HEK293 (cell line): Measurements from ENCODE around the gene CDR2L.

Source experiments
- CTCF ChIA-PET: fragments of 350-600 bp; formaldehyde crosslinking; extraction: SDS; loops from one replicate; lab custom pipeline; 2021; ENCODE audit warnings: antibody characterized with exemption; lab: Yijun Ruan, JAX
- POLR2A ChIA-PET: fragments of 300-600 bp; formaldehyde crosslinking; extraction: SDS; loops from one replicate; lab custom pipeline; 2020; ENCODE audit warnings: antibody characterized with exemption, inconsistent platforms; lab: Yijun Ruan, JAX
- H3K27ac ChIP-seq: fragments of 200-500 bp; sonication (Bioruptor generic); 2 replicates; pipeline ENCODE4 v1.5.1; 2014; ENCODE audit warnings: low read depth, low read length, control low read depth, inconsistent platforms; ENCODE audit errors: extremely low read depth
- H3K36me3 ChIP-seq, 2 experiments: fragments of 200-500 bp in 1 of 2; sonication (Bioruptor generic) in 1 of 2; 1 replicate in 1 of 2; 2 replicates in 1 of 2; pipeline ENCODE4 v1.5.1; 2014 to 2017; ENCODE audit warnings: inconsistent platforms in 2 of 2, low read length in 2 of 2; ENCODE audit not compliant: control insufficient read depth in 2 of 2, insufficient read depth in 1 of 2
- H3K4me1 ChIP-seq: fragments of 200-500 bp; sonication (Bioruptor generic); 2 replicates; pipeline ENCODE4 v1.5.1; 2014; ENCODE audit warnings: mild to moderate bottlenecking, low read length, inconsistent platforms; ENCODE audit not compliant: control insufficient read depth, insufficient read depth
- H3K4me3 ChIP-seq: 2 replicates; pipeline ENCODE4 v1.5.1; 2011; ENCODE audit warnings: low read depth, mild to moderate bottlenecking, control low read depth, low read length, moderate library complexity
- H3K9me3 ChIP-seq: fragments of 200-500 bp; sonication (Bioruptor generic); 2 replicates; pipeline ENCODE4 v1.5.1; 2014; ENCODE audit warnings: low read depth, low read length, inconsistent platforms; ENCODE audit not compliant: control insufficient read depth, insufficient read depth
- EGR2 ChIP-seq: fragments of 450-650 bp; formaldehyde crosslinking; IDR thresholded peaks from 2 replicates; pipeline ENCODE4 v1.5.1; 2016; ENCODE audit warnings: low read depth, missing biosample characterization, missing genetic modification characterization
- GFI1B ChIP-seq: fragments of 450-650 bp; formaldehyde crosslinking; IDR thresholded peaks from 2 replicates; pipeline ENCODE4 v1.5.1; 2016; ENCODE audit warnings: missing biosample characterization, missing genetic modification characterization
- OSR2 ChIP-seq: fragments of 450-650 bp; formaldehyde crosslinking; IDR thresholded peaks from 2 replicates; pipeline ENCODE4 v1.5.1; 2016; ENCODE audit warnings: missing biosample characterization, missing genetic modification characterization
- REPIN1 ChIP-seq: fragments of 450-650 bp; formaldehyde crosslinking; IDR thresholded peaks from 2 replicates; pipeline ENCODE4 v1.5.1; 2017; ENCODE audit warnings: missing biosample characterization, missing genetic modification characterization, low read depth
- ZFHX2 ChIP-seq: fragments of 450-650 bp; formaldehyde crosslinking; conservative IDR thresholded peaks from 2 replicates; pipeline ENCODE4 v1.5.1; 2016; ENCODE audit warnings: missing biosample characterization, missing genetic modification characterization
- ZFP37 ChIP-seq: fragments of 450-650 bp; formaldehyde crosslinking; IDR thresholded peaks from 2 replicates; pipeline ENCODE4 v1.5.1; 2016; ENCODE audit warnings: missing biosample characterization, missing genetic modification characterization
- ZNF184 ChIP-seq: fragments of 450-650 bp; IDR thresholded peaks from 2 replicates; pipeline ENCODE4 v1.5.1; 2018; ENCODE audit warnings: missing biosample characterization, mild to moderate bottlenecking, missing genetic modification characterization
- ZNF274 ChIP-seq, 2 experiments: fragments of 200-500 bp in 1 of 2; fragments of 450-650 bp in 1 of 2; sonication (Bioruptor generic) in 1 of 2; formaldehyde crosslinking in 1 of 2; IDR thresholded peaks; 2 replicates each; pipeline versions ENCODE4 v1.5.1 to v1.6.1; 2014 to 2016; ENCODE audit warnings: borderline replicate concordance in 1 of 2, inconsistent platforms in 1 of 2, low read length in 1 of 2, missing biosample characterization in 1 of 2, missing genetic modification characterization in 1 of 2
- ZNF571 ChIP-seq: fragments of 450-650 bp; formaldehyde crosslinking; IDR thresholded peaks from 2 replicates; pipeline ENCODE4 v1.5.0; 2017; ENCODE audit warnings: missing biosample characterization, missing genetic modification characterization
- ZNF654 ChIP-seq: fragments of 450-650 bp; formaldehyde crosslinking; IDR thresholded peaks from 2 replicates; pipeline ENCODE4 v1.5.1; 2016; ENCODE audit warnings: low read depth, missing biosample characterization, missing genetic modification characterization
- ZNF747 ChIP-seq: fragments of 450-650 bp; formaldehyde crosslinking; IDR thresholded peaks from 2 replicates; pipeline ENCODE4 v1.5.1; 2016; ENCODE audit warnings: missing biosample characterization, missing genetic modification characterization
- ZSCAN30 ChIP-seq: fragments of 450-650 bp; IDR thresholded peaks from 2 replicates; pipeline ENCODE4 v1.5.1; 2018; ENCODE audit warnings: missing biosample characterization, mild to moderate bottlenecking, missing genetic modification characterization, moderate library complexity
- ZSCAN4 ChIP-seq: fragments of 450-650 bp; formaldehyde crosslinking; IDR thresholded peaks from 2 replicates; pipeline ENCODE4 v1.5.1; 2017; ENCODE audit warnings: missing biosample characterization, missing genetic modification characterization
- TF ChIP-seq, protein P1 (sequence below): fragments of 450-650 bp; formaldehyde crosslinking; IDR thresholded peaks from 2 replicates; pipeline ENCODE4 v1.5.1; 2016; ENCODE audit warnings: missing biosample characterization, missing genetic modification characterization
- TF ChIP-seq, protein P2 (sequence below): fragments of 450-650 bp; formaldehyde crosslinking; IDR thresholded peaks from 2 replicates; pipeline ENCODE4 v1.5.1; 2016; ENCODE audit warnings: missing biosample characterization, missing genetic modification characterization
- TF ChIP-seq, protein P3 (sequence below): fragments of 450-650 bp; formaldehyde crosslinking; IDR thresholded peaks from 2 replicates; pipeline ENCODE4 v1.5.0; 2017; ENCODE audit warnings: missing biosample characterization, missing genetic modification characterization, borderline replicate concordance
- TF ChIP-seq, protein P4 (sequence below): fragments of 450-650 bp; formaldehyde crosslinking; IDR thresholded peaks from 2 replicates; pipeline ENCODE4 v1.5.1; 2016; ENCODE audit warnings: missing biosample characterization, missing genetic modification characterization

CDR2L gene

GRCh38 chr17:75013092-75013559 is 25.7 kb downstream of the CDR2L start:
- Histone ChIP-seq H3K27ac (peak overlapping the region; percentile 83), H3K9me3 (no peaks in the 10 kb centered on the region), H3K4me3 (peak overlapping the region; percentile 81), H3K4me1 (peaks cover 26% of the 10 kb centered on the region), H3K36me3 (peaks cover 12 to 20% of the 10 kb centered on the region in 2 experiments; a peak in 2 of 3 replicates)
- no peak for TF ChIP-seq GFI1B (tag by site-specific recombination)
- TF ChIP-seq, protein P1, sequence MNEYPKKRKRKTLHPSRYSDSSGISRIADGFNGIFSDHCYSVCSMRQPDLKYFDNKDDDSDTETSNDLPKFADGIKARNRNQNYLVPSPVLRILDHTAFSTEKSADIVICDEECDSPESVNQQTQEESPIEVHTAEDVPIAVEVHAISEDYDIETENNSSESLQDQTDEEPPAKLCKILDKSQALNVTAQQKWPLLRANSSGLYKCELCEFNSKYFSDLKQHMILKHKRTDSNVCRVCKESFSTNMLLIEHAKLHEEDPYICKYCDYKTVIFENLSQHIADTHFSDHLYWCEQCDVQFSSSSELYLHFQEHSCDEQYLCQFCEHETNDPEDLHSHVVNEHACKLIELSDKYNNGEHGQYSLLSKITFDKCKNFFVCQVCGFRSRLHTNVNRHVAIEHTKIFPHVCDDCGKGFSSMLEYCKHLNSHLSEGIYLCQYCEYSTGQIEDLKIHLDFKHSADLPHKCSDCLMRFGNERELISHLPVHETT (tag by site-specific recombination): no peak
- no peak for TF ChIP-seq ZNF274 (IDR thresholded peaks at IDR 0.05; ENCODE audit: low read length)
- TF ChIP-seq ZNF274 (tag by site-specific recombination; IDR thresholded peaks at IDR 0.05; ENCODE audit: borderline replicate concordance): no peak
- CTCF ChIA-PET: interaction anchor here (0.6 to 4.3 kb wide), 19 partner anchors 9 to 221 kb away, joined by 3 to 62 read pairs (median 5); partner anchors contain the start of gene NT5C
- POLR2A ChIA-PET: interaction anchor here (0.6 to 3.7 kb wide), 29 partner anchors 9 to 393 kb away, joined by 3 to 46 read pairs (median 6); partner anchors contain the start of genes ATP5PD, CDR2L, FDXR and GRB2

DNA sequence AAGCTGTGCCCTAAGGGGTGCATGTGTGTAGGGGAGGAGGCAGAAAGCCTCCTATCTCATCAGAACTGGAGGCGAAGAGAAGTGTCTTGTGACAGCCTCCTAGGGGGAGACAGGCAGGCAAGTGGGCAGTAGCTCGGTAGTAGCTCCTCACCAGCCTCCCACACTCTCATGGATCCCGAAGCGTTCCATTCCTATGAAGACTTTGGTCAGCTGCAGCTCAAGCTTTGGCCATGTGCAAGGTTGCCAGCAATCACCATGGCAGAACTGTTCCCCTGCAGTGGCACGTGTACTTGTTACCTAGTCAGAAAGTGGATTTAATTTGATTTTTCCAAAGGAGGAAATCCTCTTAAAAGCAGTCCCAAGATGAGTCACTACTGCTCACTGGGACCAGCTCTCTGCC is 31.7 kb downstream of the CDR2L start:
- no peaks in the 10 kb centered on the region for H3K4me1 ChIP-seq
- ChIA-PET POLR2A (interaction anchor here (0.6 to 1.2 kb wide), 2 partner anchors 36 to 152 kb away, joined by 3 read pairs; no protein-coding TSS in a partner anchor), CTCF (interaction anchor here (0.5 to 1.1 kb wide), 6 partner anchors 12 to 1367 kb away, joined by 3 to 4 read pairs (median 3); no protein-coding TSS in a partner anchor)
- H3K4me3 ChIP-seq: no peak overlapping the region
- no peaks in the 10 kb centered on the region for H3K9me3 ChIP-seq
- 0 out of 2 replicates have a peak, but pooled peaks have one; percentile 40 for TF ChIP-seq EGR2 (tag by site-specific recombination)
- TF ChIP-seq ZSCAN4 (tag by site-specific recombination): no peak
- TF ChIP-seq ZNF654 (tag by site-specific recombination): no peak
- H3K36me3 ChIP-seq: peaks cover 32 to 65% of the 10 kb centered on the region in 2 experiments
- no peak overlapping the region for H3K27ac ChIP-seq

DNA sequence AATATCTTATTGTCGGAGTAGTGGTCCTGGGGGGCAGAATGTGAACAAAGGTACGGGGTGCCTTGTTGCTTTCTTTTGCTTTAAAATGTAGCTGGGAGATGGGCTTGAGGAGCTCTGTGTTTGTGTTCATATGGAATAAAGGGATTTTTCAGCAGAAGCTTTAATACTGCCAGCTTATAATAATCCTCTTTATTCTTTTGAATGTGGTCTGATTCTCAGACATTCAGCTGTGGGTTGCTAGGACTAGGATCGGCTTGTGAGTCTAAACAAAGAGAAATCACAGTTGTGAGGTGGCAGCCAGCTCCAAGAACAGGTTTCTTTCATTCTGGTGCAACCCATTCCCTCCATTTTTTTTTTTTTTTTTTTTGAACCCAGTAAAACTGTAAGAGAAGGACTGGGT is 32.3 kb downstream of the CDR2L start:
- ChIA-PET CTCF (interaction anchor here (0.5 to 1.1 kb wide), 5 partner anchors 11 to 280 kb away, joined by 3 to 4 read pairs (median 3); no protein-coding TSS in a partner anchor), POLR2A (interaction anchor here (0.6 to 1.2 kb wide), 2 partner anchors 37 to 151 kb away, joined by 3 read pairs; no protein-coding TSS in a partner anchor)
- TF ChIP-seq ZNF571 (tag by site-specific recombination) (no peak), OSR2 (tag by site-specific recombination) (no peak), ZFP37 (tag by site-specific recombination) (no peak), ZFHX2 (tag by site-specific recombination) (no peak), ZSCAN4 (tag by site-specific recombination) (no peak), ZSCAN30 (tag by site-specific recombination) (no peak), ZNF747 (tag by site-specific recombination) (no peak), REPIN1 (tag by site-specific recombination) (no peak), ZNF184 (no peak), EGR2 (tag by site-specific recombination) (no peak)
- TF ChIP-seq, protein P2, sequence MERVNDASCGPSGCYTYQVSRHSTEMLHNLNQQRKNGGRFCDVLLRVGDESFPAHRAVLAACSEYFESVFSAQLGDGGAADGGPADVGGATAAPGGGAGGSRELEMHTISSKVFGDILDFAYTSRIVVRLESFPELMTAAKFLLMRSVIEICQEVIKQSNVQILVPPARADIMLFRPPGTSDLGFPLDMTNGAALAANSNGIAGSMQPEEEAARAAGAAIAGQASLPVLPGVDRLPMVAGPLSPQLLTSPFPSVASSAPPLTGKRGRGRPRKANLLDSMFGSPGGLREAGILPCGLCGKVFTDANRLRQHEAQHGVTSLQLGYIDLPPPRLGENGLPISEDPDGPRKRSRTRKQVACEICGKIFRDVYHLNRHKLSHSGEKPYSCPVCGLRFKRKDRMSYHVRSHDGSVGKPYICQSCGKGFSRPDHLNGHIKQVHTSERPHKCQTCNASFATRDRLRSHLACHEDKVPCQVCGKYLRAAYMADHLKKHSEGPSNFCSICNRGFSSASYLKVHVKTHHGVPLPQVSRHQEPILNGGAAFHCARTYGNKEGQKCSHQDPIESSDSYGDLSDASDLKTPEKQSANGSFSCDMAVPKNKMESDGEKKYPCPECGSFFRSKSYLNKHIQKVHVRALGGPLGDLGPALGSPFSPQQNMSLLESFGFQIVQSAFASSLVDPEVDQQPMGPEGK (tag by site-specific recombination): no peak
- TF ChIP-seq, protein P3, sequence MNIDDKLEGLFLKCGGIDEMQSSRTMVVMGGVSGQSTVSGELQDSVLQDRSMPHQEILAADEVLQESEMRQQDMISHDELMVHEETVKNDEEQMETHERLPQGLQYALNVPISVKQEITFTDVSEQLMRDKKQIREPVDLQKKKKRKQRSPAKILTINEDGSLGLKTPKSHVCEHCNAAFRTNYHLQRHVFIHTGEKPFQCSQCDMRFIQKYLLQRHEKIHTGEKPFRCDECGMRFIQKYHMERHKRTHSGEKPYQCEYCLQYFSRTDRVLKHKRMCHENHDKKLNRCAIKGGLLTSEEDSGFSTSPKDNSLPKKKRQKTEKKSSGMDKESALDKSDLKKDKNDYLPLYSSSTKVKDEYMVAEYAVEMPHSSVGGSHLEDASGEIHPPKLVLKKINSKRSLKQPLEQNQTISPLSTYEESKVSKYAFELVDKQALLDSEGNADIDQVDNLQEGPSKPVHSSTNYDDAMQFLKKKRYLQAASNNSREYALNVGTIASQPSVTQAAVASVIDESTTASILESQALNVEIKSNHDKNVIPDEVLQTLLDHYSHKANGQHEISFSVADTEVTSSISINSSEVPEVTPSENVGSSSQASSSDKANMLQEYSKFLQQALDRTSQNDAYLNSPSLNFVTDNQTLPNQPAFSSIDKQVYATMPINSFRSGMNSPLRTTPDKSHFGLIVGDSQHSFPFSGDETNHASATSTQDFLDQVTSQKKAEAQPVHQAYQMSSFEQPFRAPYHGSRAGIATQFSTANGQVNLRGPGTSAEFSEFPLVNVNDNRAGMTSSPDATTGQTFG: no peak
- TF ChIP-seq, protein P4, sequence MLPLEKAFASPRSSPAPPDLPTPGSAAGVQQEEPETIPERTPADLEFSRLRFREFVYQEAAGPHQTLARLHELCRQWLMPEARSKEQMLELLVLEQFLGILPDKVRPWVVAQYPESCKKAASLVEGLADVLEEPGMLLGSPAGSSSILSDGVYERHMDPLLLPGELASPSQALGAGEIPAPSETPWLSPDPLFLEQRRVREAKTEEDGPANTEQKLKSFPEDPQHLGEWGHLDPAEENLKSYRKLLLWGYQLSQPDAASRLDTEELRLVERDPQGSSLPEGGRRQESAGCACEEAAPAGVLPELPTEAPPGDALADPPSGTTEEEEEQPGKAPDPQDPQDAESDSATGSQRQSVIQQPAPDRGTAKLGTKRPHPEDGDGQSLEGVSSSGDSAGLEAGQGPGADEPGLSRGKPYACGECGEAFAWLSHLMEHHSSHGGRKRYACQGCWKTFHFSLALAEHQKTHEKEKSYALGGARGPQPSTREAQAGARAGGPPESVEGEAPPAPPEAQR (tag by site-specific recombination): no peak
- Histone ChIP-seq H3K27ac (no peak overlapping the region), H3K9me3 (no peaks in the 10 kb centered on the region), H3K4me3 (no peak overlapping the region), H3K4me1 (no peaks in the 10 kb centered on the region), H3K36me3 (peaks cover 32 to 65% of the 10 kb centered on the region in 2 experiments)
